ENCODE results near the gene LILRB5.
"Not testable (repeated sequence)": the region's sequence is repeated elsewhere in the genome, so short reads cannot be mapped to it uniquely, and the experiment has no call there.

LILRB5 gene

GRCh38 chr19:54257116-54257480 lies at the start of gene LILRB5:
TSS of gene LILRB5 (minus strand) at chr19:54257273. CDS start at chr19:54257193, 80 bp downstream.
- no peak for DNase-seq

GRCh38 chr19:54305141-54305540 lies 48.1 kb upstream of the LILRB5 start:
- DNase-seq = no peak

GRCh38 chr19:54302257-54302656 lies 45.2 kb upstream of the LILRB5 start:
- DNase-seq = no peak

GRCh38 chr19:54299515-54299914 lies 42.4 kb upstream of the LILRB5 start:
- no peak for DNase-seq

GRCh38 chr19:54299126-54299498 lies 42.0 kb upstream of the LILRB5 start:
- no peak for DNase-seq

GRCh38 chr19:54298357-54299125 lies 41.5 kb upstream of the LILRB5 start:
- no peak for DNase-seq

GRCh38 chr19:54297759-54298305 lies 40.8 kb upstream of the LILRB5 start:
- DNase-seq = no peak

GRCh38 chr19:54294539-54294938 lies 37.5 kb upstream of the LILRB5 start:
- no peak for DNase-seq

- not testable (repeated sequence) for DNase-seq
Observed at GRCh38 chr19:54289160-54289559, 32.1 kb upstream of the LILRB5 start.

- no peak for DNase-seq
Observed at GRCh38 chr19:54287456-54287855, 30.4 kb upstream of the LILRB5 start.

- DNase-seq = not testable (repeated sequence)
Observed at GRCh38 chr19:54286283-54286682, 29.2 kb upstream of the LILRB5 start.

GRCh38 chr19:54285427-54286056 lies 28.5 kb upstream of the LILRB5 start:
- DNase-seq = not testable (repeated sequence)

- DNase-seq = no peak
Observed at GRCh38 chr19:54282686-54283470, 25.8 kb upstream of the LILRB5 start.

- DNase-seq = not testable (repeated sequence)
Observed at GRCh38 chr19:54281729-54282075, 24.6 kb upstream of the LILRB5 start.

GRCh38 chr19:54281007-54281728 lies 24.1 kb upstream of the LILRB5 start, which contains the start of gene LILRB2:
TSS of gene LILRB2 (minus strand) at chr19:54281110. CDS start at chr19:54280496, 614 bp downstream.
- DNase-seq = no peak

- not testable (repeated sequence) for DNase-seq
Observed at GRCh38 chr19:54280441-54280840, 23.4 kb upstream of the LILRB5 start.

- not testable (repeated sequence) for DNase-seq
Observed at GRCh38 chr19:54280025-54280424, 23.0 kb upstream of the LILRB5 start.

GRCh38 chr19:54279406-54279962 lies 22.4 kb upstream of the LILRB5 start:
- no peak for DNase-seq

GRCh38 chr19:54278571-54279195 lies 21.6 kb upstream of the LILRB5 start:
- not testable (repeated sequence) for DNase-seq

- DNase-seq = not testable (repeated sequence)
Observed at GRCh38 chr19:54278056-54278455, 21.0 kb upstream of the LILRB5 start.

- DNase-seq = not testable (repeated sequence)
Observed at GRCh38 chr19:54277111-54277615, 20.1 kb upstream of the LILRB5 start.

- DNase-seq = no peak
Observed at GRCh38 chr19:54275951-54276350, 18.9 kb upstream of the LILRB5 start.

All from NCI-H1105 (cell line).